Measurements from ENCODE around the gene PDE8B. TPM values are rescaled to one million over a fixed set of nuclear protein-coding genes. Genes with fewer than 3 reads are reported as not detected.

PDE8B gene
- total RNA-seq, 1 experiment from 2014 or later, result 0.07 TPM

- peak; percentile 71 for DNase-seq
Observed at GRCh38 chr5:77321793-77322394, 111.4 kb downstream of the PDE8B start.

More at GRCh38 chr5:77321793-77322394, 111.4 kb downstream of the PDE8B start:
- Histone ChIP-seq H3K56ac (ENCODE audit: insufficient read length, low read depth, low read length) (no peak overlapping the region), H2AK5ac (ENCODE audit: insufficient read length, low read length) (no peak overlapping the region), H3T11ph (ENCODE audit: low read length) (no peak overlapping the region), H2BK12ac (ENCODE audit: insufficient read length, low read depth, low read length) (no peak overlapping the region), H3K23me2 (ENCODE audit: insufficient read length, low read depth, low read length, poor library complexity, severe bottlenecking) (no peaks in the 10 kb centered on the region), H3K79me1 (ENCODE audit: insufficient read depth, low read depth, low read length, poor library complexity, severe bottlenecking) (no peaks in the 10 kb centered on the region), H2BK120ac (ENCODE audit: low read depth, low read length, poor library complexity, severe bottlenecking) (no peak overlapping the region), H3K23ac (ENCODE audit: insufficient read length, low read depth, low read length) (no peak overlapping the region), H3K18ac (ENCODE audit: insufficient read length, low read depth, low read length) (no peak overlapping the region), H3K27me3 (ENCODE audit: insufficient read depth, low read length) (no peaks in the 10 kb centered on the region), H2BK20ac (ENCODE audit: low read depth, low read length, poor library complexity, severe bottlenecking) (no peak overlapping the region), H4K8ac (replicated peaks; ENCODE audit: insufficient read length, low read depth, low read length) (no peak overlapping the region), H3K27ac (ENCODE audit: insufficient read length, low read depth, low read length) (no peak overlapping the region), H2BK15ac (ENCODE audit: low read depth, low read length) (no peak overlapping the region), H2AFZ (ENCODE audit: low read length) (no peak overlapping the region), H3K4me2 (ENCODE audit: insufficient read depth, insufficient read length, low read length) (peak overlapping the region; percentile 26), H3K4me1 (ENCODE audit: insufficient read depth, low read length) (peaks cover 6% of the 10 kb centered on the region; the same call in 1 of the 2 replicates), H3K79me2 (ENCODE audit: insufficient read depth, low read length) (no peaks in the 10 kb centered on the region), H4K5ac (ENCODE audit: insufficient read length, low read depth, low read length) (no peak overlapping the region), H4K20me1 (ENCODE audit: control insufficient read depth, insufficient read depth, insufficient read length) (no peaks in the 10 kb centered on the region), H4K91ac (ENCODE audit: insufficient read length, low read depth, low read length) (no peak overlapping the region), H3K9ac (ENCODE audit: extremely low read depth, insufficient read length, low read length) (no peak overlapping the region), H2BK5ac (ENCODE audit: insufficient read length, low read length) (no peak overlapping the region), H3K14ac (ENCODE audit: insufficient read depth, low read length) (no peak overlapping the region), H3K4ac (ENCODE audit: low read depth, low read length) (no peak overlapping the region), H3K9me3 (ENCODE audit: control insufficient read depth, low read depth, low read length) (no peaks in the 10 kb centered on the region)
- WGBS (ENCODE audit: extremely low coverage, insufficient read length, low lambda C conversion rate), result no CpG with 5 or more reads among the region's 4 CpGs
- Mint-ChIP-seq H3K4me3 (peak overlapping the region in 1 of 2 experiments; percentile 57; a peak in 3 of 5 replicates), H3K9me3 (no peaks in the 10 kb centered on the region; a peak in 1 of 5 replicates), H3K4me1 (peaks cover 14 to 22% of the 10 kb centered on the region in 2 experiments), H3K36me3 (ENCODE audit: insufficient read depth in 1 of 3, low read depth in 3 of 3) (no peaks in the 10 kb centered on the region), H3K27me3 (ENCODE audit: low read depth) (peaks cover 24% of the 10 kb centered on the region), H3K27ac (peak overlapping the region; percentile 19 to 91 (median 73); a peak in 6 of 7 replicates)
- no peak for TF ChIP-seq CTCF (conservative IDR thresholded peaks at IDR 0.05)
